SK-N-SH treated with all-trans-retinoic acid at 6 μM for 48 hours (cell line): ENCODE results near the gene IL20.

Experiments
- ATAC-seq: fragments of 200-7000 bp; cut with Tn5 transposase; 3 replicates; pipeline ENCODE4 v1.9.1; 2020; ENCODE audit warnings: mild to moderate bottlenecking, moderate library complexity
- BACH2 ChIP-seq: fragments of 250-450 bp; sonication (Bioruptor Pico); IDR thresholded peaks from 2 replicates; pipeline ENCODE4 v1.9.0; 2021; ENCODE audit warnings: mild to moderate bottlenecking, borderline replicate concordance
- CSDC2 ChIP-seq: fragments of 250-450 bp; sonication (Bioruptor Pico); IDR thresholded peaks from 2 replicates; pipeline ENCODE4 v1.5.0; 2020; ENCODE audit warnings: mild to moderate bottlenecking, moderate library complexity
- ESRRG ChIP-seq: fragments of 250-450 bp; sonication (Bioruptor Pico); IDR thresholded peaks from 2 replicates; pipeline ENCODE4 v1.6.1; 2021; ENCODE audit warnings: mild to moderate bottlenecking
- GLIS3 ChIP-seq: fragments of 250-450 bp; sonication (Bioruptor Pico); IDR thresholded peaks from 2 replicates; pipeline ENCODE4 v1.5.0; 2020; ENCODE audit warnings: mild to moderate bottlenecking, moderate library complexity
- ISL1 ChIP-seq: fragments of 250-450 bp; sonication (Bioruptor Pico); IDR thresholded peaks from 2 replicates; pipeline ENCODE4 v2.1.2; 2022; ENCODE audit warnings: mild to moderate bottlenecking, moderate library complexity
- OSR1 ChIP-seq: fragments of 250-450 bp; sonication (Bioruptor Pico); IDR thresholded peaks from 2 replicates; pipeline ENCODE4 v1.8.0; 2022; ENCODE audit warnings: moderate library complexity, mild to moderate bottlenecking, inconsistent platforms
- PPARA ChIP-seq: fragments of 250-450 bp; sonication (Bioruptor Pico); IDR thresholded peaks from 2 replicates; pipeline ENCODE4 v1.5.0; 2020; ENCODE audit warnings: mild to moderate bottlenecking, borderline replicate concordance
- RARB ChIP-seq: fragments of 250-450 bp; sonication (Bioruptor Pico); IDR thresholded peaks from 2 replicates; pipeline ENCODE4 v1.8.0; 2021; ENCODE audit warnings: mild to moderate bottlenecking, moderate library complexity
- SNAI2 ChIP-seq: fragments of 250-450 bp; sonication (Bioruptor Pico); IDR thresholded peaks from 2 replicates; pipeline ENCODE4 v1.5.0; 2020; ENCODE audit warnings: mild to moderate bottlenecking, moderate library complexity
- TCF4 ChIP-seq: fragments of 250-450 bp; sonication (Bioruptor Pico); IDR thresholded peaks from 2 replicates; pipeline ENCODE4 v1.8.0; 2021; ENCODE audit warnings: mild to moderate bottlenecking, moderate library complexity, borderline replicate concordance
- ZC3H10 ChIP-seq: fragments of 250-450 bp; sonication (Bioruptor Pico); IDR thresholded peaks from 2 replicates; pipeline ENCODE4 v1.5.1; 2021; ENCODE audit warnings: mild to moderate bottlenecking, moderate library complexity
- ZFP30 ChIP-seq: fragments of 450-650 bp; formaldehyde crosslinking; IDR thresholded peaks from 2 replicates; pipeline ENCODE4 v1.5.0; 2022; ENCODE audit warnings: mild to moderate bottlenecking, moderate library complexity
- ZNF70 ChIP-seq: fragments of 450-650 bp; formaldehyde crosslinking; IDR thresholded peaks from 2 replicates; pipeline ENCODE4 v1.5.0; 2020; ENCODE audit warnings: mild to moderate bottlenecking, moderate library complexity
- TF ChIP-seq, protein P1 (sequence below): fragments of 250-450 bp; sonication (Bioruptor Pico); IDR thresholded peaks from 2 replicates; pipeline ENCODE4 v1.5.0; 2020; ENCODE audit warnings: mild to moderate bottlenecking, moderate library complexity
- TF ChIP-seq, protein P2 (sequence below): fragments of 250-450 bp; sonication (Bioruptor Pico); IDR thresholded peaks from 2 replicates; pipeline ENCODE4 v1.5.1; 2020; ENCODE audit warnings: low read depth, mild to moderate bottlenecking, moderate library complexity
- TF ChIP-seq, protein P3 (sequence below): fragments of 250-450 bp; sonication (Bioruptor Pico); IDR thresholded peaks from 2 replicates; pipeline ENCODE4 v1.8.0; 2020; ENCODE audit warnings: mild to moderate bottlenecking, moderate library complexity, borderline replicate concordance
- TF ChIP-seq, protein P4 (sequence below): fragments of 250-450 bp; sonication (Bioruptor Pico); IDR thresholded peaks from 2 replicates; pipeline ENCODE4 v1.8.0; 2021; ENCODE audit warnings: low read depth, mild to moderate bottlenecking, moderate library complexity, borderline replicate concordance
- TF ChIP-seq, protein P5 (sequence below): fragments of 250-450 bp; sonication (Bioruptor Pico); IDR thresholded peaks from 2 replicates; pipeline ENCODE4 v1.5.1; 2021; ENCODE audit warnings: mild to moderate bottlenecking, moderate library complexity

IL20 gene

DNA sequence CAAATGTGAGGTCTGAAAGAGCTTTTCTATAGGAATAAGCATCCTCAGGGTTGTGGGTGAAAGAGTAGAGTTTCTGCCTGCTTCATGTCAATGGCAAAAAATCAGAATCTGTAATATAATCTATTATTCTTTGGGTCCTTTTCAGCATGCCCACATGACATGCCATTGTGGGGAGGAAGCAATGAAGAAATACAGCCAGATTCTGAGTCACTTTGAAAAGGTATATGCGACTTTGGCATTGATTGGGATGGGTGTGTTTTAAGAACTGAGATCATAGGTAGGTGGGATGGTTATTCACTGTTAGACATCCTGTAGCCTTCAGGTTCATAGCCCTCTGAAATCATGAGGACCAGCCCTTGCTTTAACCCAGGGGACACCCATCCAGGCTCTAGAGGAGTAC is 1.8 kb downstream of the IL20 start (continued):
- TF ChIP-seq, protein P1, sequence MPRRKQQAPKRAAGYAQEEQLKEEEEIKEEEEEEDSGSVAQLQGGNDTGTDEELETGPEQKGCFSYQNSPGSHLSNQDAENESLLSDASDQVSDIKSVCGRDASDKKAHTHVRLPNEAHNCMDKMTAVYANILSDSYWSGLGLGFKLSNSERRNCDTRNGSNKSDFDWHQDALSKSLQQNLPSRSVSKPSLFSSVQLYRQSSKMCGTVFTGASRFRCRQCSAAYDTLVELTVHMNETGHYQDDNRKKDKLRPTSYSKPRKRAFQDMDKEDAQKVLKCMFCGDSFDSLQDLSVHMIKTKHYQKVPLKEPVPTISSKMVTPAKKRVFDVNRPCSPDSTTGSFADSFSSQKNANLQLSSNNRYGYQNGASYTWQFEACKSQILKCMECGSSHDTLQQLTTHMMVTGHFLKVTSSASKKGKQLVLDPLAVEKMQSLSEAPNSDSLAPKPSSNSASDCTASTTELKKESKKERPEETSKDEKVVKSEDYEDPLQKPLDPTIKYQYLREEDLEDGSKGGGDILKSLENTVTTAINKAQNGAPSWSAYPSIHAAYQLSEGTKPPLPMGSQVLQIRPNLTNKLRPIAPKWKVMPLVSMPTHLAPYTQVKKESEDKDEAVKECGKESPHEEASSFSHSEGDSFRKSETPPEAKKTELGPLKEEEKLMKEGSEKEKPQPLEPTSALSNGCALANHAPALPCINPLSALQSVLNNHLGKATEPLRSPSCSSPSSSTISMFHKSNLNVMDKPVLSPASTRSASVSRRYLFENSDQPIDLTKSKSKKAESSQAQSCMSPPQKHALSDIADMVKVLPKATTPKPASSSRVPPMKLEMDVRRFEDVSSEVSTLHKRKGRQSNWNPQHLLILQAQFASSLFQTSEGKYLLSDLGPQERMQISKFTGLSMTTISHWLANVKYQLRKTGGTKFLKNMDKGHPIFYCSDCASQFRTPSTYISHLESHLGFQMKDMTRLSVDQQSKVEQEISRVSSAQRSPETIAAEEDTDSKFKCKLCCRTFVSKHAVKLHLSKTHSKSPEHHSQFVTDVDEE, result no peak

DNA sequence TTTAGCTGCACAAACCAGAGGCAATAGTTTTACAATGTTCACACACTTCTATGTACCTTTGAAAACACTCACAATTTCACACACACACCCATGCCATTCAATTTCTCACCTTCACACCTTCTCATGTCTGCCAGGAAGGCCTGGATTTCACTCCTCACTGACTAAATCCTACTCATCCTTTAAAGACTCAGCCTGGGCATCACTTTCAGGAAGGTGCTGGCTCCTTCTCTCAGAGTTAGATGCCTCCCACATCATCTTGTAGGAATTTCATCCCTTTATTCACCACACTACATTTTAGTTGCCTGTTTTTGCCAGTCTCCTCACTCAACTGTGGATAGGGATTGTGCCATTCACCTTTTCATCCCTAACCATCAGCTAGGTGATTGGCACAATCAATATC is 2.3 kb downstream of the IL20 start:
- no peak for ATAC-seq

DNA sequence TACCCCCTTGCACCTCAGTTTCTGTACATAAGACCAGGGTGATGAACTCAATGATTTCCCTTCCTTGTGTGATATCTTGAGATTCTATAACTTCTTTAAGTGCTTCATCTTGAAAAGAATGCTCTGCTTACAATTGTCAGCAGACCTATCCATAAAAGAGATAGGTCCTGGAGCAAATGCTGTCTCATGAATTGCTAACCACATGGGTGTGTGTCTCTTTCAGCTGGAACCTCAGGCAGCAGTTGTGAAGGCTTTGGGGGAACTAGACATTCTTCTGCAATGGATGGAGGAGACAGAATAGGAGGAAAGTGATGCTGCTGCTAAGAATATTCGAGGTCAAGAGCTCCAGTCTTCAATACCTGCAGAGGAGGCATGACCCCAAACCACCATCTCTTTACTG is 2.8 kb downstream of the IL20 start:
- TF ChIP-seq, protein P2, sequence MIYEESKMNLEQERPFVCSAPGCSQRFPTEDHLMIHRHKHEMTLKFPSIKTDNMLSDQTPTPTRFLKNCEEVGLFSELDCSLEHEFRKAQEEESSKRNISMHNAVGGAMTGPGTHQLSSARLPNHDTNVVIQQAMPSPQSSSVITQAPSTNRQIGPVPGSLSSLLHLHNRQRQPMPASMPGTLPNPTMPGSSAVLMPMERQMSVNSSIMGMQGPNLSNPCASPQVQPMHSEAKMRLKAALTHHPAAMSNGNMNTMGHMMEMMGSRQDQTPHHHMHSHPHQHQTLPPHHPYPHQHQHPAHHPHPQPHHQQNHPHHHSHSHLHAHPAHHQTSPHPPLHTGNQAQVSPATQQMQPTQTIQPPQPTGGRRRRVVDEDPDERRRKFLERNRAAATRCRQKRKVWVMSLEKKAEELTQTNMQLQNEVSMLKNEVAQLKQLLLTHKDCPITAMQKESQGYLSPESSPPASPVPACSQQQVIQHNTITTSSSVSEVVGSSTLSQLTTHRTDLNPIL (CRISPR knock-in tag), result no peak
- no peak for ATAC-seq

More for the DNA sequence above, 2.3 kb downstream of the IL20 start:
- TF ChIP-seq RARB (CRISPR knock-in tag) (no peak), PPARA (no peak), GLIS3 (no peak), BACH2 (CRISPR knock-in tag) (no peak)
- TF ChIP-seq, protein P1, result no peak
- TF ChIP-seq, protein P3, sequence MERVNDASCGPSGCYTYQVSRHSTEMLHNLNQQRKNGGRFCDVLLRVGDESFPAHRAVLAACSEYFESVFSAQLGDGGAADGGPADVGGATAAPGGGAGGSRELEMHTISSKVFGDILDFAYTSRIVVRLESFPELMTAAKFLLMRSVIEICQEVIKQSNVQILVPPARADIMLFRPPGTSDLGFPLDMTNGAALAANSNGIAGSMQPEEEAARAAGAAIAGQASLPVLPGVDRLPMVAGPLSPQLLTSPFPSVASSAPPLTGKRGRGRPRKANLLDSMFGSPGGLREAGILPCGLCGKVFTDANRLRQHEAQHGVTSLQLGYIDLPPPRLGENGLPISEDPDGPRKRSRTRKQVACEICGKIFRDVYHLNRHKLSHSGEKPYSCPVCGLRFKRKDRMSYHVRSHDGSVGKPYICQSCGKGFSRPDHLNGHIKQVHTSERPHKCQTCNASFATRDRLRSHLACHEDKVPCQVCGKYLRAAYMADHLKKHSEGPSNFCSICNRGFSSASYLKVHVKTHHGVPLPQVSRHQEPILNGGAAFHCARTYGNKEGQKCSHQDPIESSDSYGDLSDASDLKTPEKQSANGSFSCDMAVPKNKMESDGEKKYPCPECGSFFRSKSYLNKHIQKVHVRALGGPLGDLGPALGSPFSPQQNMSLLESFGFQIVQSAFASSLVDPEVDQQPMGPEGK, result no peak
- TF ChIP-seq, all 23 proteins: peak for 0

DNA sequence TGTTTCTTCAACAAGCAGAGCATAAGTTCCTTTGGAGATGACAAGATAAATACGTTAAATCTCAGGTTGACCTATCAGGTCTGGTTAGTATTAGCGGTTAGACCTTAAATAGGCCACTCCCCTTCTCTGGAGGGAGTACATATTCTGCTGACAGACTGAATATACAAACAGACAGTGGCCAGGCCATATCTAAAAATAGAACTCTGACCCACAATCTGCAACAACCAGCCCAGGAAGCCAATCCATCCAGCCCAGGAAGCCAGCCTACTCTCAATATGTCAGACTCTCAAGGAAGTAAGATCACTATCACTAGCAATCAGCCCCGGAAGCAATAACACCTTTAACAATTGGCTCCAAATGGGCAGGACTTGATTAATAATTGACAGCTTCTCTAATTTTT is 6.7 kb downstream of the IL20 start:
- ATAC-seq, result peak; percentile 53
- TF ChIP-seq, protein P1, result no peak
- no peak for TF ChIP-seq ZFP30 (CRISPR knock-in tag)
- TF ChIP-seq RARB (CRISPR knock-in tag), result no peak
- TF ChIP-seq CSDC2 (CRISPR knock-in tag), result no peak
- no peak for TF ChIP-seq ESRRG (CRISPR knock-in tag)
- no peak for TF ChIP-seq GLIS3
- TF ChIP-seq ZNF70 (CRISPR knock-in tag), result no peak
- TF ChIP-seq, protein P4, sequence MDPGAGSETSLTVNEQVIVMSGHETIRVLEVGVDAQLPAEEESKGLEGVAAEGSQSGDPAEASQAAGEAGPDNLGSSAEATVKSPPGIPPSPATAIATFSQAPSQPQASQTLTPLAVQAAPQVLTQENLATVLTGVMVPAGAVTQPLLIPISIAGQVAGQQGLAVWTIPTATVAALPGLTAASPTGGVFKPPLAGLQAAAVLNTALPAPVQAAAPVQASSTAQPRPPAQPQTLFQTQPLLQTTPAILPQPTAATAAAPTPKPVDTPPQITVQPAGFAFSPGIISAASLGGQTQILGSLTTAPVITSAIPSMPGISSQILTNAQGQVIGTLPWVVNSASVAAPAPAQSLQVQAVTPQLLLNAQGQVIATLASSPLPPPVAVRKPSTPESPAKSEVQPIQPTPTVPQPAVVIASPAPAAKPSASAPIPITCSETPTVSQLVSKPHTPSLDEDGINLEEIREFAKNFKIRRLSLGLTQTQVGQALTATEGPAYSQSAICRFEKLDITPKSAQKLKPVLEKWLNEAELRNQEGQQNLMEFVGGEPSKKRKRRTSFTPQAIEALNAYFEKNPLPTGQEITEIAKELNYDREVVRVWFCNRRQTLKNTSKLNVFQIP (CRISPR knock-in tag), result no peak
- TF ChIP-seq SNAI2 (CRISPR knock-in tag), result no peak
- TF ChIP-seq, protein P5, sequence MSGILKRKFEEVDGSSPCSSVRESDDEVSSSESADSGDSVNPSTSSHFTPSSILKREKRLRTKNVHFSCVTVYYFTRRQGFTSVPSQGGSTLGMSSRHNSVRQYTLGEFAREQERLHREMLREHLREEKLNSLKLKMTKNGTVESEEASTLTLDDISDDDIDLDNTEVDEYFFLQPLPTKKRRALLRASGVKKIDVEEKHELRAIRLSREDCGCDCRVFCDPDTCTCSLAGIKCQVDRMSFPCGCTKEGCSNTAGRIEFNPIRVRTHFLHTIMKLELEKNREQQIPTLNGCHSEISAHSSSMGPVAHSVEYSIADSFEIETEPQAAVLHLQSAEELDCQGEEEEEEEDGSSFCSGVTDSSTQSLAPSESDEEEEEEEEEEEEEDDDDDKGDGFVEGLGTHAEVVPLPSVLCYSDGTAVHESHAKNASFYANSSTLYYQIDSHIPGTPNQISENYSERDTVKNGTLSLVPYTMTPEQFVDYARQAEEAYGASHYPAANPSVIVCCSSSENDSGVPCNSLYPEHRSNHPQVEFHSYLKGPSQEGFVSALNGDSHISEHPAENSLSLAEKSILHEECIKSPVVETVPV, result no peak
- no peak for TF ChIP-seq ISL1 (CRISPR knock-in tag)
- no peak for TF ChIP-seq OSR1
- no peak for TF ChIP-seq TCF4 (CRISPR knock-in tag)
- TF ChIP-seq ZC3H10, result no peak
- TF ChIP-seq PPARA, result no peak
